Brain pericyte (primary cell): Measurements from ENCODE around the gene THRB.
A peak's percentile ranks its signal among the peaks of the same experiment; 100 is the strongest.

Experiments
- DNase-seq: peaks from one replicate; pipeline ENCODE4 v3.0.0-alpha.2; 2012; ENCODE audit warnings: low read depth, low spot score

The THRB gene

GRCh38 chr3:24185738-24186384 lies 308.8 kb downstream of the THRB start:
- DNase-seq = peak; percentile 17

- DNase-seq = no peak
Observed at GRCh38 chr3:24184528-24185176, 310.0 kb downstream of the THRB start.

DNA sequence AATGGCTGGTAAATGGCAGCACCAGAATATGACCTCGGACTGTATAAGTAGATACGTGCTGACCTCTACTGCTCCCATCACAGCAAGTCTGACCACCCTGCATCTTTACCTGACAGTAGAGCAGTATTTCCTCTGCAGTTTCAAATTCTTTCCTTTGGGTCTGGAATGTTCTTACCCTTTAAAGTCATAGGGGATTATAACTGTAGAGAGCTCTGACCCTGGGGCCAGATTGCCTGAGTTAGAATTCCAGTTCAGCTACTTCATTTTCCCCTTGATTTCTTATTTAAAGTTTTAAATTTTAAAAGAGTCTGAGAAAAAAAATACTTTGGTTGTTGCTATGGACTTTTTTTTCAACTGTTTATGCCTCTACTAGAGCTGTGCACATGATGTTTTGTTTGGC lies 311.9 kb downstream of the THRB start:
- no peak for DNase-seq

DNA sequence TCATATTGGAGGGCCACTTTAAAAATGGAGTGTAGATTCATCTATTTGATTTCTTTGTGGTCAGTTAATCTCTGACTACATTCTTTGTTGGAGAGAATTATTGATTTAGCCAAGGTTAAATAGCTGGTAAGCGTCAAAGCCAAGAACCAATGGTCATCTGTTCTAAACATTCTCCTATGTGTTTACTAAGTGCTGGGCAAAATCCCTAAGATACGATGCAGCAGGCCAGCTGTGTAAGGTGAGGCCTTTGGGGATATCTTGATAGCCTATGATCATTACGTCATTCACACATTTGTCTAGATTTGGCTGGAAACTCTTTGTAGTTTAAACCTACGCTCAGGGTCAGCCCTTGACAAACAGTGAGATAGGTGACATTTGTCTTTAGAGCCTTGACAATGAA lies 313.4 kb downstream of the THRB start:
- DNase-seq = no peak

DNA sequence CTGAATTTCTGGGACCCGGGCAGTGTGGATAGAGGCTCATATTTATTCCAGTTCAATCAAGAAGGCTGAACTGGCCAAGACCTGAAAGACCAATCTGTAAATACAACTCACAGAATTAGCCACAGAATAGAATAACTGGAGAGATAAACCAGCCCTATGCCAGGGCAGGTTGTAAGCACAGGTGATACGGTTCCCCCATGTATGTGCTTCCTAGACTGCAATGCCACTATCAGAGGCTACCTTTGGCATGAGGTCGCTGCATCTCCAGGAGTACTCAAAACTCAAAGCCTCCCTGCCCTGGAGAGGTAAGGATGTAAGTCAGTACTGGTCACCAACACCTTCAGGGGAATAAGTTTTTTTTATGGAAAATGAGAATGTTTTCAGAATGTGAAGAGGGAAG lies 314.0 kb downstream of the THRB start:
- no peak for DNase-seq

DNA sequence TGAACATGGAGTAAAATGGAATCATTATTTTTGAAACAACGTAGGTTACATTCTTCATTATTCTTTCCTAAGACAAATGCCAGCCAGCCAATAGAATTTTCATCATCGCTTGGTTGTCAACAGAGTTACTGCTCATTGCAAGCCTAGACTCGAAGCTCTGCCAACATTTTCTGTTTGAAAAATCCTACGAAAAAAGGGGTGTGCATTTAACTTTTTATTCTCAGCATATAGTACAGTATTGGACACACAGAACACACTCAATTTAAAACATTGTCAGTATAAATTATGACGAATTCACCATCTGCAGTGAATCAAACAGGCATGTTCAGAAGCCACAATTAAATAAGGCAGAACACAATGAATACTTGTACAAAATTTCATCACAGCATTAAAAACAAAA lies 317.4 kb downstream of the THRB start:
- DNase-seq = no peak

GRCh38 chr3:24174614-24175013 lies 320.0 kb downstream of the THRB start:
- no peak for DNase-seq

- no peak for DNase-seq
Observed at GRCh38 chr3:24168977-24169376, 325.7 kb downstream of the THRB start.

GRCh38 chr3:24167429-24167828 lies 327.2 kb downstream of the THRB start:
- no peak for DNase-seq

DNA sequence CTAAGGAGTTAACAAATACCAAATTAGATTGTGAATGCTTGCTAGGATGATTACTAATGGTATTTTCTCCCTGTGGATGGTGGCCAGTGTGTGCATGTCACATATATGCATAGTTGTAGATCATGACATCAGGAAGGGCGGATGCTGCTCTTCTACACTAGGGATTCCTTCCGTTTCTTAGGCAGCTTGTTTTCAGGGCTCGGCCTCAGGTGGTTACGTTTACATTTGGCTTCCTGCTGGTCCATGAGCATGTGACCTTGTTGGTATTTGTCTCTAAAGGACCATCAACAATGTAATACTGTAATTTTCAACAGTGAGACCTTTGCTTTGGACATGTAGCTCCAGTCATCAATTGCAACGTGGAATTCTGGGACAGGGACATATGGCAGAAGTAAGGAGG lies 328.1 kb downstream of the THRB start:
- no peak for DNase-seq

DNA sequence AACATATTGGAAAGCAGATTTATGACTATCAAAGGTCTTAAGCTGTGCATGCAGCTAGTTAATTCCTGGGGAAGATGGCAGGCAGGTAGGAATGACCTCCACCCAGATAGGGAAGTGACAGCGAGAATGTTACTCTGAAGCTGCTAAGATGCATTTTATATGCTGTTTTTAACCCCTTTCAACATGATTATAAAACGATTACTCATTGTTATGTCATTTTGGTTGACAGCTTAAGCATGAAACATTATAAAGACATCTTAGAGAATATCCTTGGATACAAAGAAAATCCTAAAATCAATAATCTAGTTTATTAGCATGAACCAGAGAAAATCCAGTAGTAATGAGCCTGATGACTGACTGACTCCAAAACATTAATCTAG lies 329.1 kb downstream of the THRB start:
- no peak for DNase-seq

DNA sequence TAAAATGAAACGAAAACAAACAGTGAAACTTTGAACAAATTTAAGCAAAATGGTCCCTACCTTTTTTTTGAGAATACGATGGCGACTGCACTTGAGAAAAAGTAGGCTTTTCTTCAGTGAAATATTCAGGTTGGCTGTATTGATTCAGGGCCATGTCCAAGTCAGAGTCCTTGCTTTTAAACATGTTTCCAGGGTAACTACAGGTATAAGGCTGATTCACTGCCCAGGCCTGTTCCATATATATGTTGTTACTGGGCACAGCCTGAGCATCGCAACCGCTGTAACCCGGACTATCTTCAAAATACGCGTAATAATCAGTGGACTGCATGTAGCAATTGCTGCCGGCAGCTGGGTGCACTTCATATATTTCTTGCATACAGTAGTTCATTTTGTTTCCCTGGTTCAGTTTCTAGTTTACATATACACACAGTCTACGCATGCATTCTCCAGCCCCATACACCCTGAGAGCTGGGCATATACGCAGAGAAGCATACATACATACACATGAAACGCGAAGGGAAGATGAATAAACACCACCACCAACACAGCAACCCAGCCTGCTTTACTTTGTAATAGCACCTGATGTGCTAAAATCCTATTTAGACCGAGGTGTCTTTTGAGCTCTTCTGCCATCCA lies 329.6 kb downstream of the THRB start:
- DNase-seq = no peak

GRCh38 chr3:24162929-24163328 lies 331.7 kb downstream of the THRB start:
- no peak for DNase-seq

DNA sequence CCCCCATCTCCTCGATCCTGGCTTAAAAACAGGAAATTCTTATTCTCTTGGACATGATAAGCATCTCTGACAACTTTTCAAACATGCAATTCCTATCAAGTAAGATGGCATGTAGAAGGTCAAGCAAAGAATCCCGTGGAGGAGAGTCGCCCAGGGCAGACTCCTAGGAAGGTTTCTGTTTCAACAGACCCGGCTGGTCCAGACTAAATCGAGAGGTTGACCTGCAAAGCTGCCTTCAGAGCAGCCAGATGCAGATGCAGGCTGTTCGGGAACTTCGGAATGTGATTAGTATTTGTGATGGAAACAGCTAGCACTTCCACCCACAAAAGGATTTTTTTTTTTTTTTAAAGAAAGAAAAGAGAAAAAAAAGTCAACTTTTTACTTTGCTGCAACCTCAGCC lies 332.8 kb downstream of the THRB start:
- DNase-seq = no peak

DNA sequence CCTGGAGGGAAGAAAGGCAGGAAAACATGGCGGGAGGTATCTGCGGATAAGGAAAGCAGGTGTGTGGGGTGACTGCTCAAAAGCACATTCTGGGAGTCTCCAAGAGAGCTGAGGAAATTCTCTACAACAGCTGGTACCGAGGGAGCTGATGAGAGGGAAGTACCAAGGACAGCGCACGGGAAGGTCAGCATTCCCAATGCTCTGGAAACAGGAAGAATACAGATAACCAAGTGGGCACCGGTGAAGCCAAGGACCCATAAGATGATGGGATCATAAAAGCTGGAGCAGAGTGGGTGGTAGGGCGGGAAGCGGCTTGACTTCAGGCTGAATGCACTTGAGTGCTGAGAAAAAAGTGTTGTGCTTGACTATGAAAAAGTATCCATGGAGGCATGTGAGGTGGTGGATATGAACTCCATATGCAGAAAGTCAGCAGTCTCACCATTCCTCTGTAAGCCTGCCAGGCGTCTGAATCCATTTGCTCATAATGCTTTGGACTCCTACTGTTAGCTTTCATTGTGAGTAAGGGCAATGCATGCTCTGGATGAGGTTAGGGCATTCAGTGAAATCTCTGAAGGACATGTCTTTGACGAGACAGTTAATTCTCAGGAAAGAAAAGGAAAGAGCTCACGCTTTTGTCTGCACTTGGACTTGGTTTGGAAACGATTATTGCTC lies 334.1 kb downstream of the THRB start:
- no peak for DNase-seq

GRCh38 chr3:24158761-24159454 lies 335.7 kb downstream of the THRB start:
- DNase-seq = no peak

DNA sequence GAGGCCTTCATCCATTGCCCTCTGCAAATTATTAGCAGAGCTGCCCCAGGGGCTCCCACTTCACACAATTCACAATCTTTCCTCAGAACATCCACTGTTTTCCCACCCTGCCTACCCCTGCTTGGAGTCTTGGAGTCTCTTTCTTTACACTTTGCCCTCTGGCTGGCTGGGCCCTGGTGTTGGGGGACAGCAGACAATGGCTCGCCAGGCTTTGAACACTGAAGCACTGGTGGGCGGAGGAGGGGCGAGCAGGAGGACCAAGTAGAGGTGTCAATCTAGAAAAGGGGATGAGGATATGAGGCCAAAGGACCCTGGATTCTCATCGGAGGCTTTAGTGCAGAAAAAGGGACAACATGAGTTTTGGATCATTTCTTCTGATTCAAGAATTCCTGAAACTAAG lies 337.5 kb downstream of the THRB start:
- no peak for DNase-seq

DNA sequence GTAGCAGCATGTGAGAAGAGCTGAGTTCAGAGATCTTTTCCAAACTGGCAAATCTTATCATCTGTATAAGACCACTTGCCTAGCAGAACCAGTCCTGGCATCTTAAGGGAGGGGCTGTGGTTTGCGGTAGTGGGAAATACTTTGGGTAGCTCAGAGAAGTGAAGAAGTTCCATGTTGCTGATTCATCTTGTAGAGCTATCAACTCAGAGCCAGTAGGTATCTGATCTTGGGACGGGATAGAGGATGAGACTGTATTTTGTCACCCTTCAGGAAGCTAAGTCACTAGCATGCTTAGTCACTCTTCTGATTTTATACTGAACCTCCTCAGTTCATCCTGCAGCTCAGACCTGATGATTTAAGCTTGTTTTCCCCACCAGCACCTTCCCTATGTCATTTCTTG lies 338.2 kb downstream of the THRB start:
- no peak for DNase-seq

DNA sequence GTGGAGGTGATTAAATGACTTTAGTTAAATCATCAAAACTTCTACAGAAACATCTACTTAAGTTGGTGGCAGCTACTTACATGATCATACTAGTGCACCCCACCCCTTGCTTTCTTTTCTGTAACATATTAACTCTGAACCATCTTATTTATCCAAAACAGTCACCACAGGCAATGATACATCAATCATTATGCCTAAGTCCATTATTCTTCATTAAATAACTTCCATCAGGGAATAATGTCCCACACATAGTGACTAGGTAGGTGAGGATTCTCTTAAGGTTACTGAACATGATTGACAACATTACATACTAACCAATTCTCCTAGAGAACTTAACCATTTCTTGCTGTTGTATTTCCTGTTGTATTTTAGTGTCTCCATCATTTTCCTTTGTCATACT lies 339.4 kb downstream of the THRB start:
- DNase-seq = no peak

DNA sequence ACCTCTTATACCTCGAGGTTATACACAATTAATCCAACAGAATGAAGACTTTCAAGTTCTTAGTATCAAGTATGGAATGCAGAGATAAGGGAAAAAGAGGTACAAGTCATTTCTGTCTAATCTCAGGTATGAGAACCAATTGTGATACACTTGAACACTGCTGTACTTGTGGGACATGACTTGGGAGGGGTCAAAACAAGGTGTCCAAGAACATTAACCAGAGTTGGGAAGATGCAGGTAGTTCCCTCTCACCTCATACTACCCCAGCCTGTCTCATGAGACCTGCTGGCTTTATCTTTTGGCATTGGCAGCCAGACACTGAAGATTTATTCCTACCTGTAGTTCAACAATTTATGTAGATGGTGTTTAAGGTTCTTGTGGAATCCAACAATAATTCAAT lies 339.9 kb downstream of the THRB start:
- DNase-seq = no peak

GRCh38 chr3:24154013-24154695 lies 340.5 kb downstream of the THRB start:
- DNase-seq = no peak

DNA sequence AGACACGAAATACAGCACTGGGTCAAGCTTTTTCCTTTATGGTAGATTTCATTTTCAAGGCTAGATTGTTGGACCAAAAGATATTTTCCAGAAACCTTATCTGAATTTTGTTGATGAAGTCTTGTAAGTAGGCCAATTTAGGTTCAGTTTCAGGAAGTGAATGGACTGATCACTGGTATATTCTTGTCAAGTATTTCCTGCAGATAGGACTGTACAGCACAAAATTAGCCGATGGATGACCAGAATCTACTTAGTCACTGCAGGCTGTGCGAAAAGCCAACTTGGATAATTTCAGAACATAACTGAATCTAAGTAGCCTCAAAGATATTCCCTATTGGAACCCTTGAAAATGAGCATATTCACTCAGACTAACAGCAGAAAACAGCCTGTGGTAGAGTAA lies 343.1 kb downstream of the THRB start:
- no peak for DNase-seq
